Thoracic aorta (tissue), 2 donors: ENCODE results near the gene PDCD1. TPM values are rescaled to one million over a fixed set of nuclear protein-coding genes. Genes with fewer than 3 reads are reported as not detected.

Source experiments
- ATAC-seq: fragments of 150-250 bp; one replicate; pipeline ENCODE4 v1.8.0; 2017; ENCODE audit warnings: low read depth; ENCODE audit not compliant: insufficient number of reproducible peaks, low FRiP score
- DNase-seq: peaks from one replicate; pipeline ENCODE4 v3.0.0-alpha.2; 2020; ENCODE audit warnings: low spot score
- H3K27ac ChIP-seq, 2 donors: fragments of 200-600 bp; sonication (generic); 1 replicate in 1 of 2; 2 replicates in 1 of 2; pipeline ENCODE4 v1.5.1; 2016; ENCODE audit warnings: mild to moderate bottlenecking in 2 of 2, moderate library complexity in 2 of 2
- H3K27me3 ChIP-seq: fragments of 200-600 bp; sonication (generic); replicated peaks from 2 replicates; pipeline ENCODE4 v1.6.0; 2016; ENCODE audit warnings: mild to moderate bottlenecking; ENCODE audit not compliant: insufficient read depth
- H3K36me3 ChIP-seq: fragments of 200-600 bp; sonication (generic); one replicate; pipeline ENCODE4 v1.5.1; 2016
- H3K4me1 ChIP-seq, 2 donors: fragments of 200-600 bp; sonication (generic); 1 replicate in 1 of 2; 2 replicates in 1 of 2; pipeline versions ENCODE4 v1.5.1 to v1.6.0; 2016; ENCODE audit warnings: low read depth in 2 of 2, mild to moderate bottlenecking in 1 of 2; ENCODE audit not compliant: control insufficient read depth in 1 of 2
- H3K4me3 ChIP-seq: fragments of 200-600 bp; sonication (generic); 2 replicates; pipeline ENCODE4 v1.5.1; 2016; ENCODE audit warnings: mild to moderate bottlenecking
- H3K9me3 ChIP-seq: fragments of 200-600 bp; sonication (generic); 2 replicates; pipeline ENCODE4 v1.5.1; 2016
- total RNA-seq, 2 donors: library from RNA; depleted of rRNA; stranded (reverse); fragments of >200 nt; gene quantifications; one replicate each; pipeline versions ENCODE4 v1.1.0 to v1.2.3, GENCODE V29; 2016
- TF ChIP-seq, protein P1 (sequence below): fragments of 200-600 bp; sonication (generic); IDR thresholded peaks from one replicate; pipeline ENCODE4 v1.5.1; 2019; ENCODE audit warnings: antibody characterized with exemption

The PDCD1 gene
- total RNA-seq, 2 donors from 2014 or later = 0.68 to 0.92 TPM

DNA sequence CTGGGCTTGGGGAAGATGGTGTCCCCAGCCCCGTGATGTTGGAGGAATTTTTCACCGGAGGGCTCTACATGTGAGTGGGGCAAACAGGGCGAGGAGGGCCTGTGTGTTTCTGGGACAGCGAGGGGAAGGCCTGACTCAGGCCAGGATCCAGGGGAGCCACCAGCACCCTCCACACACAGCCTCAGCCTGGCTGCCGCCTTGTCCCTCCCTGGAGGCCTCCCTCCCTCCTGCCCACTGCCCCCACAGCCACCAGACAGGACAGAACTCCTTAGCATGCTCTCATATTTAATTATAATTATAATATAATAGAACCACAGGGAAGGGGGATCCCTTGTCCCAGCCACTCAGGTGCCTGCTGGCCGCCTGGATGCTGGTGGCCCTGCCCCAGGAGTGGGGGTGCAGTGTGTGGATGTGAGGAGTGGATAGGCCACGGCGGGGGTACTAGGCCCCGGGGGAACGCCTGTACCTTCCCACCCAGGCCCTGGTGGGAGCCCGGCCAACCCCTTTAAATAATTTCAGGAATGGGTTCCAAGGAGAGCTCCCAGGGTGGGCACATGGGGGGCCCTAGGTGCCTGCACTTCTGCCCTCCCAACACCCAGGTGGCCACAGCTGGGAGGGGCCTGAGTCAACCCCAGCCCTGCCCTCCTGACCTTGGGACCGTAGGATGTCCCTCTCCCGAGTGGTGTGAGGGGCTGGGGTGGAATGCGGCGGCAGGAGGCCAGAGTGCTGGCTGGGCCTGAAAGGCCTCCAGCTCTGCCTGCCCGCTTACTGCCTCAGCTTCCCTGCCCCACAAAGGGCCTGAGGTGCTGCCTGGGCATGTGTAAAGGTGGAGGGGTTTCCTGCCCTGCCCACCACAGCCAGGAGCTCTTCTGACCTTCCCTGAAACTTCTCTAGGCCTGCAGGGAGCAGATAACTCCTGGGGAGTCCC, 8.8 kb downstream of the PDCD1 start:
- Histone ChIP-seq H3K4me3 (no peak overlapping the region), H3K36me3 (no peaks in the 10 kb centered on the region), H3K27ac (no peak overlapping the region), H3K9me3 (no peaks in the 10 kb centered on the region), H3K27me3 (no peaks in the 10 kb centered on the region), H3K4me1 (peaks cover 0 to 3% of the 10 kb centered on the region in 2 donors)
- ATAC-seq (no peak), DNase-seq (no peak)
- TF ChIP-seq, protein P1, sequence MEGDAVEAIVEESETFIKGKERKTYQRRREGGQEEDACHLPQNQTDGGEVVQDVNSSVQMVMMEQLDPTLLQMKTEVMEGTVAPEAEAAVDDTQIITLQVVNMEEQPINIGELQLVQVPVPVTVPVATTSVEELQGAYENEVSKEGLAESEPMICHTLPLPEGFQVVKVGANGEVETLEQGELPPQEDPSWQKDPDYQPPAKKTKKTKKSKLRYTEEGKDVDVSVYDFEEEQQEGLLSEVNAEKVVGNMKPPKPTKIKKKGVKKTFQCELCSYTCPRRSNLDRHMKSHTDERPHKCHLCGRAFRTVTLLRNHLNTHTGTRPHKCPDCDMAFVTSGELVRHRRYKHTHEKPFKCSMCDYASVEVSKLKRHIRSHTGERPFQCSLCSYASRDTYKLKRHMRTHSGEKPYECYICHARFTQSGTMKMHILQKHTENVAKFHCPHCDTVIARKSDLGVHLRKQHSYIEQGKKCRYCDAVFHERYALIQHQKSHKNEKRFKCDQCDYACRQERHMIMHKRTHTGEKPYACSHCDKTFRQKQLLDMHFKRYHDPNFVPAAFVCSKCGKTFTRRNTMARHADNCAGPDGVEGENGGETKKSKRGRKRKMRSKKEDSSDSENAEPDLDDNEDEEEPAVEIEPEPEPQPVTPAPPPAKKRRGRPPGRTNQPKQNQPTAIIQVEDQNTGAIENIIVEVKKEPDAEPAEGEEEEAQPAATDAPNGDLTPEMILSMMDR = no peak

DNA sequence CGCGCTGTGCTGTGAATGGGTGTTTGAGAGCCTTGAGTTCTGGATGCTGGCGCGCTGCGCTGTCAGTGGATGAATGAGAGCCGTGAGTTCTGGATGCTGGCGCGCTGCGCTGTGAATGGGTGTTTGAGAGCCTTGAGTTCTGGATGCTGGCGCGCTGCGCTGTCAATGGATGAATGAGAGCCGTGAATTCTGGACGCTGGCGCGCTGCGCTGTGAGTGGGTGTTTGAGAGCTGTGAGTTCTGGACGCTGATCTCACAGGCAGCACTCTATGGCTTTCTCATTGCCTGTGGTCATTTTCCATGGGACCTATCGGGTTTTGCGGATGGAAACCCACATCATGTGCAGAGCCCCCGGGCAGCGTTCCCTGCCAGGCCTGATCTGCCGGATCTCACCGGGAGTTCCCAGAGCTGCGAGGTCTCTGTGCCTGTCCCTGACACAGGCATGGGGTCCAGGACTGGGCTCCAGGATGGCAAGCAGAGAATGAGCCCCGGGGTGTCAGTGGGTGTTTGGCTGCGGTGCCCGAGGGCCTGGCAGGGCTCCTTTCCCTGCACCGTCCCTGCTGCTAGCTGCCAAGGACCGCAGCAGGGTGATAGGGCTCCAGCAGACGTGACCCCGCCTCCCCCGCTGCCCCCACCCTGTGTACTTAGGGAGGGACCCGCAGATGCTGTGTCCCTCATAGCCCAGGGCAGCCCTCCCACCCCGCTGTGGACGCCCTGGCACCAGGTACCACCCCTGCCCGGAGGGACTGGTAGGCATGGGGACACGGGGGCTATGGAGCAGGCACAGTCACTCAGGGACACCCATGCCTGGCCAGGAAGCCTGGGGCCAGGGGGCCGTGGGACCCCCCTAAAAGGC, 9.7 kb downstream of the PDCD1 start:
- H3K4me1 ChIP-seq = peaks cover 4 to 9% of the 10 kb centered on the region in 2 donors
- TF ChIP-seq, protein P1 = no peak
- H3K27me3 ChIP-seq = no peaks in the 10 kb centered on the region
- no peaks in the 10 kb centered on the region for H3K36me3 ChIP-seq
- H3K9me3 ChIP-seq = no peaks in the 10 kb centered on the region
- ATAC-seq (no peak), DNase-seq (no peak)
- H3K27ac ChIP-seq = no peak overlapping the region
- H3K4me3 ChIP-seq = no peak overlapping the region

DNA sequence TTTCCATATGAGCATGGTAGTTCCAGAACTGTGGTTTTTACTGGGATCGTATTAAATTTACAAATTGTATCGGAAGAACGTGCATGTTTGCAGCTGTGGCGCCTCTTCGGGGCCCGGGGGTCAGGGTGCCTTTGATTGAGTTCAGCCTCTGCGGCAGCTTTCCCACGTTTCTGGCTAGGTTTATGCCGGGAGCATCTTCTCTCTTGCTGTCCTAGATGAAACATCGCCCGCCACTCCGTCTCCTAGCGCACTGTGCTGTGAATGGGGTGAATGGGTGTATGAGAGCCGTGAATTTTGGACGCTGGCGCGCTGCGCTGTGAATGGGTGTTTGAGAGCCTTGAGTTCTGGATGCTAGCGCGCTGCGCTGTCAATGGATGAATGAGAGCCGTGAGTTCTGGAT, 12.3 kb downstream of the PDCD1 start:
- no peak for DNase-seq
- Histone ChIP-seq H3K27me3 (no peaks in the 10 kb centered on the region), H3K4me1 (peaks cover 4 to 9% of the 10 kb centered on the region in 2 donors), H3K36me3 (no peaks in the 10 kb centered on the region), H3K9me3 (no peaks in the 10 kb centered on the region), H3K4me3 (no peak overlapping the region), H3K27ac (no peak overlapping the region)
- TF ChIP-seq, protein P1 = no peak
- ATAC-seq = no peak

DNA sequence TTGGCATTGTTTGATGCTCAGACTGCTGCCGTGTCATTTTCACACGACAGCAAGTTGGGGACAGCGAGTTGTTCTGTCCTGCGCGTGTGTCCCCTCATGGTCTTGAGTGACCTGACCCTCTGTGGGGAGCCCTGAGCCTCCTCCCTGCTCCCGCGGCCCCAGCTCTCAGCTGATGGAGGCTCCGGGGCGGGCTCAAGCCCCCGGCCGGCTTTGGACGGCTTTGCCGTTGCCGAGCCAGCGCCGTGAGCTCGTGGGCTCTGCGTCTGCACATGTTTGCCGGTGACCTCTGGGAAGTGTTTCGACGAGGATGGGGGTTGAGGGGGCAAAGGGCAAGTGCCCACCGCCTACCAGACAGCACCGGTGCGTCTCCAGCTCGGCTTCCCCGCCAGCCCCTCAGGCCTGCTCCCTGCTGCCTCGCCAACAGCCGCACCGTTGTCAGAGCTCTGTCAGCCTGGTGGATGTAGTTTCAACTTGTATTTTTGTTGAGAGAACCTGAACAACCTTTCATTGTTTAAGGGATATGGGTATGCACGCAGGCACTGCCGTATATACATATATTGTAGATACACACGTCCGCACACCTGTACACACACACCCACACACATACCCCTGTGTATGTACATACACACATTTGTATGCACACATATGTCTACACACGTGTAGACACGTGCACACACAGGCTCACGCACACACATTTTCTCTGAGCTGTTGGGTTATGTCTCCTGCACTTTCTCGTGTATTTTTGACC, 13.7 kb downstream of the PDCD1 start:
- H3K36me3 ChIP-seq = no peaks in the 10 kb centered on the region
- peak overlapping the region; percentile 71 for H3K4me3 ChIP-seq
- no peaks in the 10 kb centered on the region for H3K27me3 ChIP-seq
- no peak for ATAC-seq
- TF ChIP-seq, protein P1 = no peak
- H3K4me1 ChIP-seq = peaks cover 4 to 9% of the 10 kb centered on the region in 2 donors
- no peaks in the 10 kb centered on the region for H3K9me3 ChIP-seq
- DNase-seq = no peak
- H3K27ac ChIP-seq = no peak overlapping the region
